SK-N-SH treated with all-trans-retinoic acid at 6 μM for 48 hours (cell line): ENCODE measurements around the gene CALY.

ENCODE experiments used
- ATAC-seq: fragments of 200-7000 bp; cut with Tn5 transposase; 3 replicates; pipeline ENCODE4 v1.9.1; 2020; ENCODE audit warnings: mild to moderate bottlenecking, moderate library complexity
- ARNTL ChIP-seq: fragments of 450-650 bp; formaldehyde crosslinking; IDR thresholded peaks from 2 replicates; pipeline ENCODE4 v1.5.0; 2020; ENCODE audit warnings: low read depth, mild to moderate bottlenecking, moderate library complexity, borderline replicate concordance
- CSDC2 ChIP-seq: fragments of 250-450 bp; sonication (Bioruptor Pico); IDR thresholded peaks from 2 replicates; pipeline ENCODE4 v1.5.0; 2020; ENCODE audit warnings: mild to moderate bottlenecking, moderate library complexity
- CSRNP3 ChIP-seq: fragments of 250-450 bp; sonication (Bioruptor Pico); IDR thresholded peaks from 2 replicates; pipeline ENCODE4 v1.5.1; 2021; ENCODE audit warnings: mild to moderate bottlenecking, moderate library complexity
- GLIS3 ChIP-seq: fragments of 250-450 bp; sonication (Bioruptor Pico); IDR thresholded peaks from 2 replicates; pipeline ENCODE4 v1.5.0; 2020; ENCODE audit warnings: mild to moderate bottlenecking, moderate library complexity
- ISL1 ChIP-seq: fragments of 250-450 bp; sonication (Bioruptor Pico); IDR thresholded peaks from 2 replicates; pipeline ENCODE4 v2.1.2; 2022; ENCODE audit warnings: mild to moderate bottlenecking, moderate library complexity
- OSR1 ChIP-seq: fragments of 250-450 bp; sonication (Bioruptor Pico); IDR thresholded peaks from 2 replicates; pipeline ENCODE4 v1.8.0; 2022; ENCODE audit warnings: moderate library complexity, mild to moderate bottlenecking, inconsistent platforms
- POU6F1 ChIP-seq: fragments of 250-450 bp; sonication (Bioruptor Pico); IDR thresholded peaks from 2 replicates; pipeline ENCODE4 v1.8.0; 2021; ENCODE audit warnings: low read depth, mild to moderate bottlenecking, moderate library complexity, borderline replicate concordance
- PPARA ChIP-seq: fragments of 250-450 bp; sonication (Bioruptor Pico); IDR thresholded peaks from 2 replicates; pipeline ENCODE4 v1.5.0; 2020; ENCODE audit warnings: mild to moderate bottlenecking, borderline replicate concordance
- RARB ChIP-seq: fragments of 250-450 bp; sonication (Bioruptor Pico); IDR thresholded peaks from 2 replicates; pipeline ENCODE4 v1.8.0; 2021; ENCODE audit warnings: mild to moderate bottlenecking, moderate library complexity
- SNAI2 ChIP-seq: fragments of 250-450 bp; sonication (Bioruptor Pico); IDR thresholded peaks from 2 replicates; pipeline ENCODE4 v1.5.0; 2020; ENCODE audit warnings: mild to moderate bottlenecking, moderate library complexity
- TCF4 ChIP-seq: fragments of 250-450 bp; sonication (Bioruptor Pico); IDR thresholded peaks from 2 replicates; pipeline ENCODE4 v1.8.0; 2021; ENCODE audit warnings: mild to moderate bottlenecking, moderate library complexity, borderline replicate concordance
- TOX ChIP-seq: fragments of 250-450 bp; sonication (Bioruptor Pico); IDR thresholded peaks from 2 replicates; pipeline ENCODE4 v1.8.0; 2021; ENCODE audit warnings: mild to moderate bottlenecking, moderate library complexity, borderline replicate concordance
- TSHZ2 ChIP-seq: fragments of 250-450 bp; sonication (Bioruptor Pico); IDR thresholded peaks from 2 replicates; pipeline ENCODE4 v1.5.0; 2020; ENCODE audit warnings: mild to moderate bottlenecking, moderate library complexity
- ZC3H10 ChIP-seq: fragments of 250-450 bp; sonication (Bioruptor Pico); IDR thresholded peaks from 2 replicates; pipeline ENCODE4 v1.5.1; 2021; ENCODE audit warnings: mild to moderate bottlenecking, moderate library complexity
- ZFP3 ChIP-seq: fragments of 250-450 bp; sonication (Bioruptor Pico); IDR thresholded peaks from 2 replicates; pipeline ENCODE4 v1.5.0; 2020; ENCODE audit warnings: mild to moderate bottlenecking, moderate library complexity
- ZFP30 ChIP-seq: fragments of 450-650 bp; formaldehyde crosslinking; IDR thresholded peaks from 2 replicates; pipeline ENCODE4 v1.5.0; 2022; ENCODE audit warnings: mild to moderate bottlenecking, moderate library complexity
- ZNF565 ChIP-seq: fragments of 450-650 bp; formaldehyde crosslinking; conservative IDR thresholded peaks from 2 replicates; pipeline ENCODE4 v1.5.0; 2020; ENCODE audit warnings: low read depth, mild to moderate bottlenecking, moderate library complexity
- ZNF70 ChIP-seq: fragments of 450-650 bp; formaldehyde crosslinking; IDR thresholded peaks from 2 replicates; pipeline ENCODE4 v1.5.0; 2020; ENCODE audit warnings: mild to moderate bottlenecking, moderate library complexity
- ZNF8 ChIP-seq: fragments of 450-650 bp; formaldehyde crosslinking; IDR thresholded peaks from 2 replicates; pipeline ENCODE4 v1.5.0; 2020; ENCODE audit warnings: mild to moderate bottlenecking, moderate library complexity

The CALY gene

GRCh38 chr10:133313192-133313591, 23.5 kb downstream of the CALY start:
- ATAC-seq = no peak
- TF ChIP-seq ZNF70 (CRISPR knock-in tag) (no peak), ZFP30 (CRISPR knock-in tag) (no peak), TCF4 (no peak), TSHZ2 (CRISPR knock-in tag) (no peak)
- TF ChIP-seq, all 23 proteins: peak for 0

- no peak for ATAC-seq
- no peak for TF ChIP-seq SNAI2
- TF ChIP-seq GLIS3 (CRISPR knock-in tag) = no peak
- no peak for TF ChIP-seq ZNF70 (CRISPR knock-in tag)
- TF ChIP-seq PPARA (CRISPR knock-in tag) = no peak
- no peak for TF ChIP-seq ARNTL (CRISPR knock-in tag)
- no peak for TF ChIP-seq ZNF8 (CRISPR knock-in tag)
These were observed 23.9 kb downstream of the CALY start for GRCh38 chr10:133312769-133313145.

- no peak for TF ChIP-seq RARB
- TF ChIP-seq ARNTL (CRISPR knock-in tag) = no peak
- no peak for TF ChIP-seq ZFP3
- ATAC-seq = no peak
These were observed 24.5 kb downstream of the CALY start for GRCh38 chr10:133312016-133312768.

GRCh38 chr10:133311570-133311969, 25.1 kb downstream of the CALY start:
- no peak for TF ChIP-seq TSHZ2 (CRISPR knock-in tag)
- TF ChIP-seq ZNF70 (CRISPR knock-in tag) = no peak
- TF ChIP-seq CSRNP3 = no peak
- no peak for TF ChIP-seq CSDC2 (CRISPR knock-in tag)
- no peak for TF ChIP-seq ZFP30 (CRISPR knock-in tag)
- TF ChIP-seq PPARA (CRISPR knock-in tag) = no peak
- no peak for TF ChIP-seq SNAI2
- TF ChIP-seq OSR1 (CRISPR knock-in tag) = no peak
- TF ChIP-seq TCF4 = no peak
- no peak for TF ChIP-seq ZC3H10 (CRISPR knock-in tag)
- no peak for TF ChIP-seq GLIS3 (CRISPR knock-in tag)
- TF ChIP-seq, all 23 proteins: peak for 0
- ATAC-seq = no peak

GRCh38 chr10:133310789-133311188, 25.9 kb downstream of the CALY start:
- no peak for ATAC-seq
- TF ChIP-seq TCF4 = no peak
- TF ChIP-seq CSDC2 (CRISPR knock-in tag) = no peak
- TF ChIP-seq ISL1 (CRISPR knock-in tag) = no peak
- no peak for TF ChIP-seq ZFP3
- no peak for TF ChIP-seq ZNF8 (CRISPR knock-in tag)
- no peak for TF ChIP-seq OSR1 (CRISPR knock-in tag)
- TF ChIP-seq PPARA (CRISPR knock-in tag) = no peak
- no peak for TF ChIP-seq ZNF565
- TF ChIP-seq TOX (CRISPR knock-in tag) = no peak
- no peak for TF ChIP-seq CSRNP3
- no peak for TF ChIP-seq ZNF70 (CRISPR knock-in tag)
- no peak for TF ChIP-seq POU6F1 (CRISPR knock-in tag)
- no peak for TF ChIP-seq TSHZ2 (CRISPR knock-in tag)
